Liver (tissue), 9 donors: Measurements from ENCODE around the gene HTR3E. TPM values are rescaled to one million over a fixed set of nuclear protein-coding genes. Genes with fewer than 3 reads are reported as not detected.

Experiments used
- DNase-seq: peaks from one replicate; pipeline ENCODE4 v3.0.0-alpha.2; 2017; ENCODE audit warnings: low spot score
- H3K27ac ChIP-seq, 2 donors: one replicate each; pipeline ENCODE4 v1.7.0; 2013; ENCODE audit warnings: inconsistent platforms in 2 of 2, low read length in 2 of 2, control low read depth in 1 of 2, low read depth in 1 of 2, mild to moderate bottlenecking in 1 of 2
- H3K27me3 ChIP-seq, 4 donors: one replicate each; pipeline versions ENCODE4 v1.6.1 to v1.7.0; 2013; ENCODE audit warnings: low read length in 3 of 4, inconsistent platforms in 1 of 4, mild to moderate bottlenecking in 1 of 4, moderate library complexity in 1 of 4; ENCODE audit not compliant: control insufficient read depth in 4 of 4, insufficient read depth in 4 of 4
- H3K36me3 ChIP-seq, 4 donors: one replicate each; pipeline versions ENCODE4 v1.6.1 to v1.7.0; 2013; ENCODE audit warnings: low read length in 3 of 4, mild to moderate bottlenecking in 3 of 4, low read depth in 1 of 4, moderate library complexity in 1 of 4; ENCODE audit not compliant: control insufficient read depth in 4 of 4, insufficient read depth in 3 of 4
- H3K4me1 ChIP-seq, 4 donors: one replicate each; pipeline versions ENCODE4 v1.6.1 to v1.7.0; 2013; ENCODE audit warnings: low read length in 3 of 4, mild to moderate bottlenecking in 3 of 4, moderate library complexity in 1 of 4; ENCODE audit not compliant: control insufficient read depth in 4 of 4, insufficient read depth in 4 of 4
- H3K4me3 ChIP-seq, 3 donors: one replicate each; pipeline versions ENCODE4 v1.6.1 to v1.7.0; 2013; ENCODE audit warnings: low read length in 3 of 3, control low read depth in 1 of 3, low read depth in 1 of 3, mild to moderate bottlenecking in 1 of 3
- H3K9ac ChIP-seq, 2 donors: one replicate each; pipeline ENCODE4 v1.7.0; 2013; ENCODE audit warnings: low read length in 2 of 2, mild to moderate bottlenecking in 2 of 2, moderate library complexity in 2 of 2, control low read depth in 1 of 2, low read depth in 1 of 2
- H3K9me3 ChIP-seq, 4 donors: one replicate each; pipeline versions ENCODE4 v1.6.1 to v1.7.0; 2013; ENCODE audit warnings: low read length in 3 of 4; ENCODE audit not compliant: control insufficient read depth in 4 of 4
- ATF3 ChIP-seq: IDR thresholded peaks from 2 replicates; pipeline ENCODE4 v1.6.1; 2016; ENCODE audit warnings: antibody characterized with exemption
- CTCF ChIP-seq: fragments of 150-350 bp; IDR thresholded peaks from 2 replicates; pipeline ENCODE4 v1.5.1; 2017; ENCODE audit warnings: improper control_type of control experiment, low read depth, low read length; ENCODE audit not compliant: missing input control
- EGR1 ChIP-seq, 2 donors: IDR thresholded peaks; 2 replicates each; pipeline ENCODE4 v1.6.1; 2016 to 2018; ENCODE audit warnings: antibody characterized with exemption in 2 of 2, low read depth in 2 of 2
- FOXA1 ChIP-seq: IDR thresholded peaks from 2 replicates; pipeline ENCODE4 v1.6.1; 2016; ENCODE audit warnings: antibody characterized with exemption
- FOXA2 ChIP-seq: IDR thresholded peaks from 2 replicates; pipeline ENCODE4 v1.6.1; 2016; ENCODE audit warnings: antibody characterized with exemption
- GABPA ChIP-seq, 2 donors: IDR thresholded peaks in 1 of 2; conservative IDR thresholded peaks in 1 of 2; 2 replicates each; pipeline ENCODE4 v1.6.1; 2016; ENCODE audit warnings: antibody characterized with exemption in 2 of 2, mild to moderate bottlenecking in 1 of 2, moderate library complexity in 1 of 2
- HNF4A ChIP-seq, 2 donors: conservative IDR thresholded peaks; 2 replicates each; pipeline ENCODE4 v1.6.1; 2016; ENCODE audit warnings: antibody characterized with exemption in 2 of 2, mild to moderate bottlenecking in 2 of 2
- HNF4G ChIP-seq: IDR thresholded peaks from 2 replicates; pipeline ENCODE4 v1.6.1; 2016; ENCODE audit warnings: antibody characterized with exemption
- JUND ChIP-seq, 2 donors: IDR thresholded peaks; 2 replicates each; pipeline ENCODE4 v1.6.1; 2016; ENCODE audit warnings: antibody characterized with exemption in 2 of 2
- MAX ChIP-seq: IDR thresholded peaks from 2 replicates; pipeline ENCODE4 v1.6.1; 2016; ENCODE audit warnings: antibody characterized with exemption
- NR2F2 ChIP-seq: IDR thresholded peaks from 2 replicates; pipeline ENCODE4 v1.6.1; 2016; ENCODE audit warnings: antibody characterized with exemption
- RAD21 ChIP-seq, 2 donors: IDR thresholded peaks; 2 replicates each; pipeline ENCODE4 v1.6.1; 2016; ENCODE audit warnings: antibody characterized with exemption in 2 of 2, mild to moderate bottlenecking in 2 of 2
- REST ChIP-seq: IDR thresholded peaks from 2 replicates; pipeline ENCODE4 v1.6.1; 2016; ENCODE audit warnings: antibody characterized with exemption, mild to moderate bottlenecking
- RXRA ChIP-seq, 2 donors: IDR thresholded peaks; 2 replicates each; pipeline ENCODE4 v1.6.1; 2017 to 2018; ENCODE audit warnings: antibody characterized with exemption in 2 of 2, mild to moderate bottlenecking in 1 of 2
- SP1 ChIP-seq: IDR thresholded peaks from 2 replicates; pipeline ENCODE4 v1.6.1; 2018; ENCODE audit warnings: antibody characterized with exemption, mild to moderate bottlenecking
- TAF1 ChIP-seq: conservative IDR thresholded peaks from 2 replicates; pipeline ENCODE4 v1.6.1; 2016; ENCODE audit warnings: antibody characterized with exemption, mild to moderate bottlenecking
- YY1 ChIP-seq: IDR thresholded peaks from 2 replicates; pipeline ENCODE4 v1.6.1; 2016; ENCODE audit warnings: antibody characterized with exemption, mild to moderate bottlenecking
- ZBTB33 ChIP-seq: IDR thresholded peaks from 2 replicates; pipeline ENCODE4 v1.6.1; 2016; ENCODE audit warnings: antibody characterized with exemption
- whole genome bisulfite sequencing: extraction: QIAGEN DNeasy Blood & Tissue Kit; methylation state at CpG from one replicate; pipeline ENCODE4 v1.1.7; 2013; 5-methylcytosine and 5-hydroxymethylcytosine counted together
- polyA plus RNA-seq, 2 donors: library from polyadenylated mRNA; stranded (reverse) in 1 of 2; unstranded in 1 of 2; fragments of 200-250 nt in 1 of 2; fragments of >200 nt in 1 of 2; fragmentation: Nextera tagmentation in 1 of 2; extraction: Ambion mirVana in 1 of 2; gene quantifications; one replicate each; pipeline versions ENCODE4 v1.2.1 to v1.2.3, GENCODE V29; 2013 to 2015
- total RNA-seq, 2 donors: library from RNA; depleted of rRNA; stranded (reverse); fragments of >200 nt; gene quantifications; one replicate each; pipeline ENCODE4 v1.2.3, GENCODE V29; 2014
- donor health status: healthy.
- donor health status: healthy.
- donor health status: healthy.
- donor health status: healthy.
- donor health status: healthy.

HTR3E gene
- total and polyA plus RNA-seq, 4 donors = not detected

GRCh38 chr3:184082465-184082864 lies 14.4 kb upstream of the HTR3E start:
- WGBS = 64% methylated on average over 2 of the region's 2 CpGs
- no peaks in the 10 kb centered on the region for H3K36me3 ChIP-seq
- TF ChIP-seq REST (no peak), RAD21 (IDR thresholded peaks at IDR 0.05) (no peak), GABPA (IDR thresholded peaks at IDR 0.05 in 1 of 2, conservative IDR thresholded peaks at IDR 0.05 in 1 of 2) (no peak), ATF3 (no peak), SP1 (no peak), HNF4G (no peak), FOXA2 (no peak), NR2F2 (no peak), MAX (no peak), YY1 (no peak), HNF4A (conservative IDR thresholded peaks at IDR 0.05) (no peak), CTCF (no peak), RXRA (IDR thresholded peaks at IDR 0.05) (no peak), FOXA1 (no peak), ZBTB33 (no peak), TAF1 (no peak), JUND (IDR thresholded peaks at IDR 0.05) (no peak), EGR1 (IDR thresholded peaks at IDR 0.05; ENCODE audit: low read depth in 2 of 2) (no peak)
- H3K9ac ChIP-seq = no peak overlapping the region
- no peaks in the 10 kb centered on the region for H3K4me1 ChIP-seq
- H3K4me3 ChIP-seq = no peak overlapping the region
- H3K27ac ChIP-seq = no peak overlapping the region
- no peak for DNase-seq
- peaks cover 0 to 2% (median 0%) of the 10 kb centered on the region in 4 donors for H3K9me3 ChIP-seq
- H3K27me3 ChIP-seq = no peaks in the 10 kb centered on the region
